ENCODE measurements around the gene PEX11A.

GRCh38 chr15:89641053-89641452 is 49.5 kb downstream of the PEX11A start:
- no peak for TF ChIP-seq CTCF (IDR thresholded peaks at IDR 0.05)
- no peak for TF ChIP-seq POLR2AphosphoS5 (IDR thresholded peaks at IDR 0.05; ENCODE audit: low read depth, low read length)
- TF ChIP-seq TCF7L2 (IDR thresholded peaks at IDR 0.05; ENCODE audit: low read depth, low read length) = no peak
- no peak for TF ChIP-seq REST (IDR thresholded peaks at IDR 0.05; ENCODE audit: insufficient read depth in 1 of 2, low read depth in 2 of 2, low read length in 1 of 2)

Measured in Panc1 (cell line).